ENCODE data around the gene CST7.
"Not testable (repeated sequence)": the region's sequence is repeated elsewhere in the genome, so short reads cannot be mapped to it uniquely, and the experiment has no call there.

Gene CST7

DNA sequence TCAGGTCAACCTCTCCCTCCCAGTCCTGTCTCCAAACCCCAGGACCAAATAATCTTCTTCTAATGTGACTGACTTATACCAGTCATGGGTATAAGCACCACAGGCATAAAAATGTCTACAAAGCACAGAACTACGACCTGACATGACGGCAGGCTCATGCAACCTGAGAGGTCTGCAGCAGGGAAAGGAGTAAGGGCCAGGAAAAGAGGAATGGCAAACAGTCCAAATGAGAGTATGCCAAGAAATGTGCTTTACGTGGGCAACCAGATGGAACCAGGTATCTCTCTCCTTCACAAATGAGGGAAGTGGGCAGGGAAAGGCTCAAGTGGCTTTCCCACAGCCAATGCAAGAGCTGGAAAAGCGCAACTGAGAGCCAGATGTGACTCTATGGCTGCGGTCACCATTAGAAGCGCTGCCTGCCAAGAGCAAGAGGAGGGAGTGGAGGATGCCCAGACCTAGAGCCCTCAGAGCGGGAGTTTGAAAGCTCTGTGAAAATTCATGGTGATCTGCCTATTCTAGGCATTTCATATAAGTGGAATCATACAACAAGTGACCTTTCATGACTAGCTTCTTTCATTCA lies 37.5 kb downstream of the CST7 start:
- DNase-seq = no peak

DNA sequence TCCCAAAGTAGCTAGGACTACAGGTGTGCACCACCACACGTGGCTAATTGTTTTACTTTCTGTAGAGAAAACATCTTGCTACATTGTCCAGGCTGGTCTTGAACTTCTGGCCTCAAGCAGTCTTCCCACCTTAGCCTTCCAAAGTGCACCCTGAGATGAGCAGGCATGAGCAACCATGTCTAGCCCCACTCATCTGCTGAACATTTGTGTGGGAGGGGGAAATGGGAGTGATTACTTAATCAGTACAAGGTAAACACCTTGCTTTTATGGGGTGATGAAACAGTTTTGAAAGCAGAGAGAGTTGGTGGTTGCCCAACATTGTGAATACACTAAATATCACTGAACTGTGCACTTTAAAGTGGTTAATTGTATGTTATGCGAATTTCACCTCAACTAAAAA lies 38.2 kb downstream of the CST7 start:
- no peak for DNase-seq

DNA sequence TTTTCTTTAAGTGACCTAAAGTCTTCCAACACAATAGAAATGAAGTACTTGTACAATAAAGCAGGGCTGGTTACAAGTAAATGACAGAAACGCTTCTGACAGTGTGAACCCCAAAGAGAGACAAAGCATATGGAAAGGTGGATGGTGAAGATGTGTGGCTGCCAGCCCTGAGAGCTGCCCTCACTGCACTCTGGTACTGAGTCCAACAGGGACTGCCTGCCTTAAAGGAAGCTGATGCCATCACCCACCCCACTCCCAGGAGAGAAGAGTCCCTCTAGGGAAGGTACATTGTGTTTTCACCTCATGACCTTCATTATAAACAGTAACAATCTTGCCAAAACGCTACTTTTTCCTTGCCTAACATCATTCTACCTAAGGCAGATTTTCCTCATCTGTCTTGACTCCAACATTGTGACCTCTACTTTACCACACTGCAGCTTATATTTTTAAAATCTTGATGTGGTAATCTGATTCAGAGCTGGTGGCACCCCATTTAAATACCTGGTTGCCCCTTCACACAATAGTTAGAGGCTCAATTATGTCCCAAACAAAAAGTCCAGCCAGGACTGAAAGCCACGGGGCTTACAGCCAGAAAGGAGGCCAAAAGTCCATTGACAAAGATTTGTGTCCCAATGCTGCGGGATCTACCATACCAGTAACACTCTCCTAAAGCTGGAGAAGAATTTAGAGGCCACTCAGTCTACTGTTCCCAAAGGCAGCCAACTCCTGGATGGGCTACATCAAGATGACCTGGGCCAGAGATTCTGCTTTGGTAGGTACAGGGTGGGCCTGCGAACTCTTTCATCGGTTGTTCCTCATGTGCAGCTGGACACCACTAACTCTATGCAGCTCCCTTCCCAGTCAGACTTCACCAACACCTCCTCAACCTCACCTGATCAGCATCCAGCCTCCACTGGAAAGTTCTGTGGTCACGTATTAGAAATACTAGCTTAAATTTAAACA lies 39.1 kb downstream of the CST7 start:
- no peak for DNase-seq

DNA sequence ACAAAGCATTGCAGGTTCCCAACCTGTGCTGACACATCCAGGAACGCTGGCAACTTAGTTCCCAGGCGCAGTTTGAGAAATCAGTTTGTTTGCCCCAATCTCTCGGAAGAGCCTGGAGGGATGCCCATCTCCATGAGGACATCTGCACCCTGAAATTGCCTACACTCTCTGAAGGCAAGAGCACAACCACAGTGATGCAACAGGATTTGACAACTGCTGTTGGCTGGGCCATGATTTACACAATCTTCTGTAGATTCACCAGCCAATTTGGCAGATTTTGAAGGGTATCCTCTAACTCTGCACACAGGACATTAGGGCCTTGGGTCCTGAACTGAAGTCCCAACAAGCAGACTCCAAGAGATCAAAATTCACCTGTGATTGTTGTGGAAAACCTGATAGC lies 40.1 kb downstream of the CST7 start:
- DNase-seq = no peak

DNA sequence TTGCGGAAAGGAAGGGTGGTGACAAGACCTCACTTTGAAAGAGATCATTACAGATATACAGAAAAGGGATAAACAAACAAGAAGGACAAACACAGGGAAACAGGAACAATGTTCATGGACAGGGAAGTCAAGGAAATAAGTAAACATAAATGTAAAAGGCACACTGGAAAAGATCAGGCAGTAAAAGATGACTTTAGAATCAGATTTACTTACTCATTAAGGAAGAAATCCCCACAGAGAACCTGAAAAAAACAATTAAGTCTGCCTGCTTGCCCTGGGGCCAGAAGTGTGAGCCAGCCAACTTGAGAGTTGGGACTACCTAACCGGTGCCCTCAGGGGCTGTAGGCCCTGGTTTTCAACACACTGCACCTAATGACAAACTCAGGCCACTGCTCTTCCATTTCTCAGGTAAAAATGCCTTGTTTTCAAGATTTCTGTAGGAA lies 41.8 kb downstream of the CST7 start:
- DNase-seq = no peak

DNA sequence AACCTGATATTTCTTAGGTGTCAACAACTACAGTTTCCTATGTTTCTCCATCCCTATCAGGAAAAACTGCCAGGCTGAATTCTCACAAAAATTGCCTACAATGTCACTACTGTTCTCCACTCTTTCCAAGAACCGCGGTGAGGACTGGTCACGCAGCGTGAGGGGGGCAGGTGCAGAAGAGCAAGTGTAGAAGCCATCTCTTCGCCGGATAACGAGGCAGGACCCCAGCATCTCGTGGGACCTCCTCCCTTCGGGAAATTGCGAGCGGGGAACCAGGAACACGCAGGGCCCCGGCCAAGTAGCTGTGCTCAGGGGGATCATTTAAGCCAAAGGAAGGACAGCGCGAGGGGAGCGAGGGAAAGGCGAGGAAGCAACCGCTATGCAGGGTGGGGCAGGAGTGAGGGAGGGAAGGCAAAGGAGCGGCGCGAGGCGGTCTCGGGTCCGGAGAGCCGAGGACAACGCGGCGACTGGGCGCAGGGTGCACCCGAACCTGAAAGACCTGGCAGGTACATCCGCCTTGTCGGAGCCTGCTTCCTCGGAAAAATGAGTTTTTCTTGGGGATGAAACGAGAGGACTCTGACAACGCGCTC lies 42.9 kb downstream of the CST7 start:
- no peak for DNase-seq

DNA sequence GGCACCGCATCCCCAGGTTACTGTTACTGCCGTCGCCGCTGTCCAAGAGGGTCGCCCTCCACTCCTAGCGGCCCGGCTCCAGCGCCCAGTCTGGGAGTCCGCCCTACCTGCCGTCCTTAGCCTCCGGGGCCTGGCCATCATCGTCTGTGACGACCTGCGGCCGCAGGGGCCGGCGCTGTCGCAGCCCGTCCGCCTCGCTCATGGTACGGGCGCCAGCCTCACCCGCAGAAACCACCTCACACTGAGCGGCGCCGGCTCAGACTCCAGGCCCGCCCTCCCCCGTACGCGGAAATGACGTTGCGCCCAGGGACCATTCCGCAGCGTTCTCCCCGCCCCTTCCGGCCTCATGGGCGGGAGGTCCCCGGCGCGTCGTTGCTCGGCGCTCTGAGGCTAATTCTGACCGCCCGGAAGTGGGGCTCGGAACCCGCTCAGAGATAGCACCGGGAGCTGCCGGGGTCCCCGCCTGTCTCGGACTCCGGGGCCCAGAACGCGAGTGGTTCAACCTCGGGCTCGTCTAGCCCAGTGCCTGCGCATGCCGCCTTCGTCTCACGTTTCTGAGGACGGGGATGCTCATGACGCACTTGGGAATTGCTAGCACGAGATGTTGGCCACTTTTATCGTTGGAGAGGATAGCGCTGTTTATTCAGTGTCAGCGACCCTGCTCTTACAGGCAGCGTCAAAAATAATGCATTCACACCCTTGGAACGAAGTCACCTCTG lies 43.6 kb downstream of the CST7 start, which contains the start of gene APMAP:
TSS of gene APMAP (minus strand) at position 265 of the 719 bp plus-strand sequence. CDS start at position 202, 63 bp downstream.
- DNase-seq = peak; percentile 97

DNA sequence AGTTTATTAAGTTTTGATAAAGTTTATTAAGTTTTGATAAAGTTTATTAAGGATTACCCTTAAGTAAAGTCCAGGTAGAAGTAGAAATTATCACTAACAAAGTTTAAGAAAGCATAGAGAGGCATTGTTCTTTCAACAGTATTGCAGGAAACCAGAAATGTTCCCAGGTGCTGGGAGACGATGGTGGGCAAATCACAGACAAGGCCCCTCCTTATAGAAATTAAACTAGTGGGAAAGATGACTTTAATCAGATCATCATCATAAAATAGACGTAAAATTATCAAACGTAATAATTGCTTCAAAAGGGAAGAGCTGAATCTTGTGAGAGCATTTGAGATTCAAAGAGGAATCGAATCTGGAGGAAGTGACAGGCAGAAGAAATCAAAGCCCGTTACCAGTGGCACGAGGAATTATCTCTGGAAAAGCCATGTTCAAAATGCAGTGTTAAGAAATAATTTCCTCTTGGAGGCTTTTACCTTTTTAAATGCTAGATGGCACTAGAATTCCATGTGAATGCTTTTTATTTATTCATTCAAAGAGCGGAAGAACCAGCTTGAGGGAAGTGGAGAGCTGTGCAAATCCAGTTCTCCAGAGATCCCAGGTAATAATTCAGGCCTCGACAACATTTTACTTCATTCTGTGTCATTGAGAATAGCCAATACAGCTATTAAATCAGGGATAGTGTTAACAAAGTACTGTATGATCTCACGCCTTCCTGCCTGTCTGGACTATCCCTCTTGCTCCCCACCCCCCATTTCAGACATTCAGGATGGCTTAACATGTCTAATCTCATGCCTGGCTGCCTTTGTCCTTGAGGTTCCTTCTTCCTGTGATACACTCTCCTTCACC lies 44.5 kb downstream of the CST7 start:
- DNase-seq = no peak

DNA sequence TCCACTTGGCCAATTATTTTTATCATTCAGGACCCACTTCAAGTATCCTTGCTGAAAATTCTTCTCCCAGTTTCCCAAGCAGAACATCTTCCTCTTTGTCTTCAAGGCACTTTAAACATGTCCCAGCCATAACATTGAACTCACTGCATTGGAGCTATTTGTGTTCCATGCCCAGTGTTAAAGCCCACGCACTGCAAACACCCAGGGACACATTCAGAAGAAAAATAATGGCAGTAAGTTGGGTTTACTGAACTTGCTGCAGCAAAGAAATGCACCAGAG lies 45.1 kb downstream of the CST7 start:
- no peak for DNase-seq

DNA sequence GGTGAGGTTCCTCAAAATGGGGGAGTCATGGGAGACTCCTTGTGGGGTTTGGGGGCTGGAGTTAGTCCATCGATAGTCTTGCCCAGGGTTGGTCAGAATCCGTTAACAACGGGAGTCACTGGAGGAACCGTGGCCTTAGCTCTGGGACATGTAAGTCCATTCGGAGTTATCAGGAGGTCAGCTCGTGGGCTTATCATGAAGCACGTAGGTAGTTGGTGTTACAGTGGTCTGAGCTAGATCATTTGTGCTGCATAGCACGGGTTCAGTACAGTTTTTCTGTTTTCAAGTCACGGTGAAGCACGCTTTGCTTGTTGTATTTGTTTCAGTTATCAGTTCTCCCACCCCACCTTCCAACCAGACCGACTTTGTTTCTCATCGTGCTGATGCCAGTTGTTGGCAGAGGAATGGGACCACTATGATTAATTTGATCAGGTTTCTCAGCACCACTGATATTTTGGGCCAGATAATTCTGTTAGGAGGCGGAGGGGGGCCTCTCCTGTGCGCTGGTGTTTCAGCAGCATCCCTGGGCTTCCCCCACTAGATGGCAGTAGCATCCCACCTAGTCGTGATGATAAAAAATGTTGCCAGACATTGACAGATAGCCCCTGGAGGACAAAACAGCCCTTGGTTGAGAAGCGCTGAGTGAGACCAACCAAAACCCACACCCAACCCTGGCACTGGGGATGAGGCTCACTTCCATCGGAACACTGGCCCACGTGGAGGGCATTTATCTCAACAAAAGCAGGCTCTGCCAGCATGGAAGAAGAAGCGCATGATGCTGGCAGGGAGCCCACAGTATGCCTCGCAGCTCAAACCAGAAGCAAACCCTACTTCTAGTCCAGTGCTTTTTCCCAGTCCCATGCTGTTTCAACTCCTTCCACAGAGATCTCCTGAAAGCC lies 45.6 kb downstream of the CST7 start:
- peak; percentile 74 for DNase-seq

DNA sequence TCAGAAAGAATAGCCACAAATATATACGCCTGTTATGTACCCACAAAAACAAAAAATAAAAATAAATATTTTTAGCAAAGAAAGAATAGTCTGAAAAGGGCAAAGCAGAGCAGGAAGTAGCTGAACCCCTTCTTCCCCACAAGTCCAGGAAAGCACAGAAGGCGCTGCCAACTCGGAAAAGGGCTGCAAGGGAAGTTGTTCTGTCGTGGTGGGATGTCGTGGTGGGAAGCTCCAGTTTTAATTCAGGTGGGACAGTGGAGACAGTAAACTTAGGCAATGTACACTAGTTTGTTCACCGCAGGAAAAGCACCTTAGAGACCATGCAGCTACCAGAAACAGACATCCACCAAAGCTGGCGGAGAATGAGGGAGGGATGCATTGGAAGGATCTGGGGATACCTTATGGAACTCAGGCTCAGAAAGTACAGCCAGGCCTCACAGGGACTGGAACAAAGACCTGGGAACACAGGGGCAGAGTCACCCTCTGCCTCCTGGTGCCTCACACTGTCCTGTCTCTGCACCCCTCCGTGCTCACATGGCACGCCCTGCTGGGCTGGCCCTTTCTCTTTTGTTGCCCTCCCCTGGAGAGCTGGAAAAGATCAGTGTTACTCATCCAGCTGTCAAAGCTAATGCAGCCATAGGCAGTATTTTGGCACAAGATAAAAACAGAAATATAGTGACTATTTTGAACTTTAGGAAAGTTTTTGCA lies 46.8 kb downstream of the CST7 start:
- DNase-seq = no peak

DNA sequence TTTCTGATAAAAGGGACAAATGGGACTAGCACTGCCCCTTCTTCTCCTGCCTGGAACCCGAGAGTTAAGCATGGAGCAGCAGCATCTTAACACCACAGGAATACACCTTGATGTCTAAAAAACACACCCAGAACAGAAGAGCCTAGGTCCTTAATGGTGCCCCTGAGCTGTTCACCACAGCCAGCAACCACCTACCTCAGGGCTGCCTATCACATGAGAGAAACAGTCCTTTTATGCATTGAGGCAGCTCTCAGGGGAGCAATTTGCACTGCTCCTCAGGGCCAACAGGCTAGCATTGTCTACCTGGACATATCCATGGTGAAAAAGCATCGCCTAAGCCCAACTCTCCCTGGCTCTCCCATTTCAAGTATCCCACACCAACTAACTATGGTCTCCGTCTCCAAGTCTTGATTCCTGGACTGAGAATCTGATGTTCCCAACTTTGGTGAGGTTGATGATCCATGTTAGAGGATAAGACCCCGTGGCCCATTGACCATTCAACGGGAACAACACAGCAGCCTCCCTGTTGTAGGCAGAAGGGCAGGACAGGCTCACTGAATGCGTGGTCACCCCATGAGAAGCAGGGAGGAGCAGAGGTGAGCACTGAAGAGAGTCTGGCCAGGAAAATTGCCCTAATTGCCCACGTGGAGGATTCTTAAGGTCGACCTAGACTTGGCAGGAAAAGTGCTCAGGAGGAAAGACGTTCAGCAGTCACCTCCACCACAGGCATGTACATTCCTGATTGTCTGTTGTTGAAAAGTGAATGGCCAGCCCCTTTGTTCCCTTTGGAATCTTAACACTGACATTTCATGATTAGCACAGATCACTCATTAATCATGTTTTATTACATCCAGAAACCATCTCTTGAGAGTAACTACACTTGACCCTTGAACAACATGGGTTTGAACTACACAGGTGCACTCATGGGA lies 47.6 kb downstream of the CST7 start:
- DNase-seq = no peak

DNA sequence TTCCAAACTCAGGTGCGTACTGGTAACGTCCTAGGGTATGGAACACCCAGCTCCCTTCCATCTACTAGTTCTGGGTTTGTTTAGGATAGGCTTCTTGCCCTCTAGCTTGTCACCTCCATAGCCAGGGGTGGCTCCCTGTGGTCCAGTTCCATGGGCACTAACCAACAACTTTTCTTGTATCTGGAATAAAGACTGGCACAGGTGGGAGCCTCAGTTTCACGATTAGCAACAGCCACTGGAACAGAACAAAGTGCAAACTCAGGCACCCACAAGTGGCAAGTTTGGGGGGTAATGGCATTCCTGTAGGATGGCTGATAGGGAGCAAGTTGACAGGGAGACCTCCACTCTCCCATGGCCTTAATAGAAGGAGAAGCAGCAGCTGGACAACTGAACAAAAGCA lies 49.1 kb downstream of the CST7 start:
- no peak for DNase-seq

DNA sequence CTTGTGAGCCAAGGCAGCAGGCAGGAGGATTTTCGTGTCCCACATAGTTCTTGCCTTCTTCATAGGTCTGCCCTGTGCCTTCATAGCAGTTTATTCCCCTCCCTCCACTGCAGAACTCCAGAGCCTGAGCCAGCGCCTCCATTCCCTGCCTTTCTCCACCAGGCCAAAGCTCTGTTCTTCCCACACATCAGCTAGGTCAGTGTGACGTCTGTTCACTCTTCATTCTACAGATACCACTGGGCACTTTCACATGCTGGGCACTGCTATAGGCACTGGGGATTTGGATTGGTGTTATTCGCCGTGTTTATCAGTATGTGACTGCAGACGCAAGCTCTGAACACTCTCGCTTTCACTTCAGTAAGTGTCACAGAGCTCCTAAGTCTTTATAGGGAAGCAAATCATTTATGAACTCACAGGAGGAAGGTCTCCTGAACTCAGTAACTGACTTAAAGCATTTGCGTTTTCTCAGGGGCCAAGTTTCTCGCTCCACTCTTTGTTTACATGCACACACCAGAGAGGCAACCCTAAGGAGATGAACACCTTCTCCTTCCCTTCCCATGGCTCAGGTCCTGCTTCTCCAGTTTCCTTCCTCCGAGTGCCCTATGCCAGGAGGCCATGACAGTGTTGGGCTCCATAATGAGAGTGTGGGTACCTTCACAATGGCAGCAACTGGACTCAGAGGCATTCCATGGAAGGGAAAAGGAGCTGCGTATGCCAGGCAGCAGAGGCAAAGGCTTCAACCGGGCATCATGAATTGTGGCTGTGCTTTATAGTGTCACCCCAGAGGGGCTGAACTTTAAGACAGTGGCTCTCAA lies 49.8 kb downstream of the CST7 start:
- DNase-seq = no peak

DNA sequence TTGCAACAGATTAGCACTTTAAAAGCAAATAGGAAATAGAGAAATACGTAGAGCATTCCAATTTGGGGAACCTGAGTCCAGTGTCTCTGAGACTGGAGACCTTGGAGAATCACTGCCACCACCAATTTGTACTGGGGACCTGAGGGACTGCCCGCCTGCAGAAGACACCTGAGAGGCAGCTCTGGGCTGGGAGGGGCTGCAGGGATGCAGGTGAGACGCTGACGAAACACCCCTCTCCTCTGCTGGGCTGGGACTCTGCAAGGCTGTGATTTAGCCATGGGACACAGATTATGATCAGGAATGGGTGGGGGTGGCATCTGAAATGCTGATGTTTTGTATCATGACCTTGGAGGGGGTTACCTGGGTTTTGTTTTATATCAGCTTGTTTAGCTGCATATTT lies 50.5 kb downstream of the CST7 start:
- DNase-seq = no peak

DNA sequence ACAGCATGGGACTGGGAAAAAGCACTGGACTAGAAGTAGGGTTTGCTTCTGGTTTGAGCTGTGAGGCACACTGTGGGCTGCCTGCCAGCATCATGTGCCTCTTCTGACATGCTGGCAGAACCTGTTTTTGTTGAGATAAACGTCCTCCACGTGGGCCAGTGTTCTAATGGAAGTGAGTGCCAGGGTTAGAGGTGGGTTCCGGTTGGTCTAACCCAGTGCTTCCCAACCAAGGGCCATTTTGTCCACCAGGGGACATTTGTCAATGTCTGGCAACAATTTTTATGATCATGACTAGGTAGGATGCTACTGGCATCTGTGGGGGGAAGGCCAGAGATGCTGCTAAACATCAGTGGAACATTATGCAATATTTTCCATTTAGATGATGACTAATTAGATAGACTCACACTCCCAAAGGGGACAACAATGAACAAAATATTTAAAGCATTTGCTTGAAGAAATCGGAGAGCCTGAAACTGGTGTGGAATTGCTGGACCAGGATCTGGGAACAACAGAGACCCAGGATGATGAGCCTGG lies 51.3 kb downstream of the CST7 start:
- no peak for DNase-seq

DNA sequence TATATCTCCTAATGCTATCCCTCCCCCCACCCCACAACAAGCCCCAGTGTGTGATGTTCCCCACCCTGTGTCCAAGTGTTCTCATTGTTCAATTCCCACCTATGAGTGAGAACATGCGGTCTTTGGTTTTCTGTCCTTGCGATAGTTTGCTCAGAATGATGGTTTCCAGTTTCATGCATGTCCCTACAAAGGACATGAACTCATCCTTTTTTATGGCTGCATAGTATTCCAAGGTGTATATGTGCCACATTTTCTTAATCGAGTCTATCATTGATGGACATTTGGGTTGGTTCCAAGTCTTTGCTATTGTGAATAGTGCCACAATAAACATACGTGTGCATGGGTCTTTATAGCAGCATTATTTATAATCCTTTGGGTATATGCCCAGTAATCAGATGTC lies 52.3 kb downstream of the CST7 start:
- DNase-seq = not testable (repeated sequence)

DNA sequence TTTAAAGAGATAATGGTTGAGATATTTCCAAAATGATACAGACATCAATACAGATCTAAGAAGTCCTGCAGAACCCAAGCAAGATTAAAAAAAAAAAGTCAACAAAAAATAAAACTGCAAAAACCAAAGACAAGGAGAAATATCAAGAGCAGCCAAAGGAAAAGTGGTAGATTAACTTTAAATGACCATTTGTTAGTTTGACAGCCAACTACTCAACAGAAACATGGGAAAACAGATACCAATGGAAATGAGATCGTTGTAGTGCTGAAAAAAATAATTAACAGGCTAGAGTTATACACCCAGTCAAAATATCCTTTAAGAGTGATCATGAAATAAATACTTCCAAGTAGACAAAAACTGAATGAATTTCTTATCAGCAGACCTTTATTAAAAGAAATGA lies 53.9 kb downstream of the CST7 start:
- DNase-seq = no peak
